ENCODE results near the gene KASH5. TPM values are rescaled to one million over a fixed set of nuclear protein-coding genes. Genes with fewer than 3 reads are reported as not detected.

Gene KASH5
- total RNA-seq, 1 experiment from 2014 or later = not detected

- Histone ChIP-seq H3K9me3 (ENCODE audit: low read length) (no peaks in the 10 kb centered on the region), H2AFZ (ENCODE audit: low read length) (no peak overlapping the region), H3K36me3 (ENCODE audit: low read depth, low read length) (no peaks in the 10 kb centered on the region), H3K27ac (ENCODE audit: low read length) (no peak overlapping the region), H3K9me2 (replicated peaks; ENCODE audit: low read length) (no peaks in the 10 kb centered on the region), H3K4me1 (ENCODE audit: insufficient read depth, low read length) (0 out of 2 replicates have a peak, but pooled peaks cover 8% of the 10 kb centered on the region), H4K20me1 (ENCODE audit: low read length) (no peaks in the 10 kb centered on the region), H3F3A (ENCODE audit: low read length, unreplicated experiment) (no peaks in the 10 kb centered on the region), H3K9ac (ENCODE audit: low read length) (no peak overlapping the region), H3K4me2 (ENCODE audit: low read length) (no peak overlapping the region), H3K4me3 (ENCODE audit: low read length) (no peak overlapping the region), H3K27me3 (ENCODE audit: low read length) (peaks cover 28% of the 10 kb centered on the region), H3K79me2 (ENCODE audit: low read length) (no peaks in the 10 kb centered on the region)
- ChIA-PET POLR2A (ENCODE audit: unreplicated experiment) (no interaction called here), CTCF (no interaction called here)
- no TSS peak for BruUV-seq (replicated peaks)
- no peak for ATAC-seq
- no peak for TF ChIP-seq CTCF (conservative IDR thresholded peaks at IDR 0.05; ENCODE audit: low read depth, low read length)
- TF ChIP-seq EZH2phosphoT487 (IDR thresholded peaks at IDR 0.05; ENCODE audit: borderline replicate concordance, low read length) = no peak
- no peak for TF ChIP-seq EZH2 (IDR thresholded peaks at IDR 0.05; ENCODE audit: low read length, unreplicated experiment)
- intact Hi-C loops (cut with micrococcal nuclease) = no loop called here
- DNase-seq = no peak
Measured at GRCh38 chr19:49432141-49433073, 44.4 kb downstream of the KASH5 start.

GRCh38 chr19:49433240-49433901 lies 45.3 kb downstream of the KASH5 start:
- Histone ChIP-seq H3K36me3 (ENCODE audit: low read depth, low read length) (no peaks in the 10 kb centered on the region), H3K9me2 (replicated peaks; ENCODE audit: low read length) (no peaks in the 10 kb centered on the region), H3F3A (ENCODE audit: low read length, unreplicated experiment) (no peaks in the 10 kb centered on the region), H2AFZ (ENCODE audit: low read length) (no peak overlapping the region), H3K4me2 (ENCODE audit: low read length) (no peak overlapping the region), H3K4me1 (ENCODE audit: insufficient read depth, low read length) (0 out of 2 replicates have a peak, but pooled peaks cover 2% of the 10 kb centered on the region), H3K9me3 (ENCODE audit: low read length) (no peaks in the 10 kb centered on the region), H4K20me1 (ENCODE audit: low read length) (no peaks in the 10 kb centered on the region), H3K4me3 (ENCODE audit: low read length) (no peak overlapping the region), H3K27ac (ENCODE audit: low read length) (no peak overlapping the region), H3K27me3 (ENCODE audit: low read length) (peaks cover 28% of the 10 kb centered on the region), H3K9ac (ENCODE audit: low read length) (no peak overlapping the region), H3K79me2 (ENCODE audit: low read length) (no peaks in the 10 kb centered on the region)
- BruUV-seq (replicated peaks) = no TSS peak
- intact Hi-C loops (cut with micrococcal nuclease) = no loop called here
- DNase-seq (no peak), ATAC-seq (no peak)
- TF ChIP-seq CTCF (conservative IDR thresholded peaks at IDR 0.05; ENCODE audit: low read depth, low read length) = no peak
- TF ChIP-seq EZH2 (IDR thresholded peaks at IDR 0.05; ENCODE audit: low read length, unreplicated experiment) = no peak
- TF ChIP-seq EZH2phosphoT487 (IDR thresholded peaks at IDR 0.05; ENCODE audit: borderline replicate concordance, low read length) = no peak
- CTCF ChIA-PET = no interaction called here
- POLR2A ChIA-PET (ENCODE audit: unreplicated experiment) = no interaction called here

All from PC-3 (cell line).